Superior temporal gyrus (tissue), 1 donor: ENCODE results near the gene TMEM31.

Source experiments
- DNase-seq: peaks from one replicate; pipeline ENCODE4 v3.0.0-alpha.2; 2016; ENCODE audit errors: extremely low spot score

The TMEM31 gene, protein sequence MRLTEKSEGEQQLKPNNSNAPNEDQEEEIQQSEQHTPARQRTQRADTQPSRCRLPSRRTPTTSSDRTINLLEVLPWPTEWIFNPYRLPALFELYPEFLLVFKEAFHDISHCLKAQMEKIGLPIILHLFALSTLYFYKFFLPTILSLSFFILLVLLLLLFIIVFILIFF

DNA sequence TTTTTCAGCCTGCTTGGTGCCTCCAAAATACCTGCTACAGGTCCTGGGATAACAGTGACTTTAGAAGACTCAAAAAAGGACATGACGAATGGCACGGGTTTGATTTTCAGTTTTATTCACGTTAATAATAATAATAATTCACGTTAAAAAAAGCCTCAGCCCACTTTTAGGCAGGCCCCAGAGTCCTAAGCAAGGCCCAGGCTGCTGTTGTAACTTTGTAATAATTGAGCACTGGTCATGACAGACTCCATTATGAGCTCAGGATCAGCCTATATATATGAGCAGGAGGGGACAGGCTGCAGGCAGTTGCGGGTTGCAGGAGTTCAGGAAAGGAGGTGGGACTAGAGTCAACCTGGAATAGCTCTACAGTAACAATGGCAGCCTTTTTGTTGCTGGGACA, at the start of gene TMEM31:
TSS of gene TMEM31 (plus strand) at position 301 of the 400 bp plus-strand sequence. CDS start 1,350 bp downstream, outside the sequence.
- DNase-seq = no peak

DNA sequence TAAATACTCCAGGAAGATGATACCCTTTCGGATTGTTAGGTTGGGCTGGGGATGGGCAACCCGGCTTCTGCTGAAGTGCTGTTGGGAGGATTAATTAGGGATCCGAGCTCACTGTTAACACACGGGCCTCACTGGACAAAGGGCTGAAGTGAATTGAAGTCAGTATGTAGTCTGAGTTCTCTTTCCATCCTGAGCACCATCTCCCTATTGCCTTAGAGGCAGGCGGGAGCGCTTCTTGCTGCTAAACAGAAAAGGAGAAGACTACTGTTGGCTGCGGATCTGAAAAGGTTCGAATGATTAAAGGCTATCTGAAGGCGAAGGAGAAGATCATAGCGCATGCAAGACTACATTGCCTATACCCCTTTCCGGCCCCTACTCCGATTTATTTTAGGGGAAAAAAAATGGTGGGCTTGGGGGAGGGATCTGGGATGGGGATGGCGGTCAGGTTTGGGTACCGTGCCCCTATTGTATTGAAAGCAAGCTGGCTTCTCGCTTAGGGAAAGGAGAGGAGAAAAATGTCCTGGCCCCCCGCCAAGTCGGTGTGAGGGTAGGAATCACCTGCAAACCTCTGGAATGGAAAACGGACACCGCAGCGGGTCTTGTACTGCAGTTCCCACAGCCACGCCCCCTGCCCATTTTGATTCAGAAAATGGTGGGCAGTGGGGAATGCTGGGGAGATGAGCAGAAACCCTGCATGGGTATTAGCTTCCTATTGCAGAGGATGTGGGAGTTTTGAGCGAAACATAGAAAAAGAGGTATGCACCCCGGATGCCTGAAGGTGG, 46.5 kb upstream of the TMEM31 start:
- DNase-seq = no peak

DNA sequence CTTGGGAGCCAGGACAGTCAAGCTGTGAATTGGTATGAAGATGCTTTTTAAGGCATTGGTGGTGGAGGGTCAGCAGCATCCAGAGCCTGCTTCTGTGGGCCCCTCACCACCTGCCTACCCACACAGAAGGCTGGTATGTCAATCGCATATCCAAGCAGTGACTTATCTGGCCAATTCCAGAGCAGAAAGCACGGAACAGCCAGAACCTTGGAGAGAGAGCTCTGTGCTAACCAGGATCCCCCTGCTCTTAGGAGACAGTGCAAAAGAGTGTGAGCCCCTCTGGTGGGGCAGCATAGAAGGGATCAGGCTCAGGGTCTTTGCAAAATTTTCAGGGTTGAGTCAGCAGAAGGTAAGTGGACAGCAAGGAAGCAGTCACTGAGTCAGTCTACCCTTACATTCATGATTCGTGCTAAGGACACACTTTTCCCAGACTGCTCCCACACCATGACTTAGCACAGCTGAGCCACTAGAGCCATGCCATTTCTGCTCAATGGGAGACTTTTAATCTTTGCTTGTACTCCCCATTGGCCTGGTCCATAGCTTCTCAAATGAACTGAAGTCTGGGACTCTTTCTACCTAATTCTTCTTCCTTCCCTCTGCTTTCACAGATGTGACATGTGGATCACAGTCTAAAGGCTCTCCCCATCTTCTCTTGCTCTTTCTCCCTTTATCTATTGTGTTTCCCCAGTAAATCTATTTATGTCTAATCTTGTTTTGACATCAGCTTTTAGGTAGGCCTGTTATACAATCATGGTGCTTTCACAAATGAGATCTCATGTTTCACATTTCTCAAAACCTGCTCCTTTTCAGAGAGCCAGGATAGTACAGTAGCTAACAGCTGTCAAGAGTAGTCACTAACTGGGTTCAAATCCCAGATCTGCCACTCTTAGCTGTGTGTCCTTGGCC, 44.3 kb upstream of the TMEM31 start:
- DNase-seq = no peak

DNA sequence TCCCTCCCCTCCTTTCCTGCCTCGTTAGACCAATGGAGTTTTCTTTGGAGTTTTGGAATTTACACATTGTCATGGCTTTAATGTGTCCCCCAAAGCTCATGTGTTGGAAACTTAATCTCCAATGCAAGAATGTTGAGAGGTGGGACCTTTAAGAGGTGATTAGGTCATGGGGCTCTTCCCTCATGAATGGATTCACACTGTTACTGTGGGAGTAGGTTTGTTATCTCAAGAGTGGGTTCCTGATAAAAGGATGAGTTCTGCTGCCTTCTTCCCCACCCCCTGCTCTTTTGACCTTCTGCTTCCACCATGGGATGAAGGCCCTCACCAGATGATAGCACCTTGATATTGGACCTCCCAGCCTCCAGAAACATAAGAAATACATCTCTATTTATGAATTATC, 41.0 kb upstream of the TMEM31 start:
- DNase-seq = no peak

DNA sequence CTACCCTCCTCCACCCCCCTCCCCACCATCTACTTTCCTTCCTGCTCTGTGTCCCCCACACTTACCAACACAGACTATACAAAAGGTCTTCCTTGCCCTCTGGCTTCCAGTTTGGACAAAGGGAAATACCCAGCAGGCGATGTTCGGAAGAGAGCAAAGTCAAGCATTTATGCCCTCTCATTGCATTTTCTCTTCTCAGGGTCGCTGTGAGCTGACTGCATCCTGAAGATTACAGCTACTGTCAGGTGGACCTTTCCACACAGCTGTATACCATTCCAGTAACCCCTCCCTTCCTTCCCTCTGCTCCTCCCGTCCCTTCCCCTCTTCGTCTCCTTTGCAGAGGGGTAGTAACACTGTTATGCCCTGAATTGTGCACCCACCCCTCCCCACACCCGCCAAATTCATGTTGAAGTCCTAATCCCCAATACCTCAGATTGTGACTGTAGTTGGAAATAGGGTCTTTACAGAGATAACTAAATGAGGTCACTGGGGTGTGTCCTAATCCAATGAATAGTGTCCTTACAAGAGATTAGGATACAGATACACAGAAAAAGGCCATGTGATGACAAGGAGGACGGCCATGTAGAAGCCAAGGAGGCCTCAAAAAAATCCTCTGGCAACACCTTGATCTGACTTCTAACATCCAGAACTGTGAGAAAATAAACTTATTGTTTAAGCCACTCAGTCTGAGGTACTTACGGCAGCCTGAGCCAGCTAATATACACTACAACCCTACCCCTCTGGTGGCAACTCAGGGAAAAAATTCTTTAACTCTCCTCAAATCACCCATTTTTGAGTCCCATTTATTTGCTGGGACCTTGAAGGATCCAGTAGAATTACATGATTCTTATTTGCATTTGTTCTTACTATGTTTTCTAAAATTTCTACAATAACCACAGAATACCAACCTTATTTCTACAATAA, 35.9 kb upstream of the TMEM31 start:
- no peak for DNase-seq

DNA sequence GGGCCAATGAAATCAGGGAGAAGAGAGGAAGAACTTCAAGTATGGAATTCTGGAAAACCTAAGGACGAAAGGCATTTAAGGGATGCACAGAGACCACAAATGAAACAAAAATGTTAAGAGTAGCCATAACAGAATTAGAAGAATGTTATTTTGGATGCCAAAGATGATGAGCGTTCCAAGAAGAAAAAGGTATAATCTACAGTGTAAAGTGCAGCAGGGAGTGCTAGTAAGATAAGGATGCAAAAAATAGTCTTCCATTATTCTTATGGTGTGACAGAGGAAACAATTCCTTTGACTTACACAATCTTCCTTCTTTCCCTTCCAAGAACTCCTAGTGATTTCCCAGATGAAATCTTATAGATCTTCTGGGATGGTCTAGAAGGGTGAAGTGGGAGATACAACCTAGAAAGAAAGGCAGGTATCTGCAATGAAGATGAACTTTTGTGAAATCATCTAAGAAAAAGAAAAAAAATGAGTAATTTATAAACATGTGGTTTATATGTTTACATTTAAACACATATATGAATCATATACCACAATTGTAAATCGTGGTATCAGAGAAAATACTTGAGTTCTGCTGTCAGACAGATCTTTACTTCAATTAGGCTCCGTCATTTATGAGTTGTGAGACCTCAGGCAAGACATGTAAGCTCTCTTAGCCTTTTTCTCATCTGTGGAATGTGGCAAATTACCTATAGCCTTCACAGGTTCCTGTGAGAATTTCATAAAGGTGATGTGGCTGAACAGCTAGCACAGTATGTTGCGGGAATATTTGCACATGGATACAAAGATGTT, 32.3 kb upstream of the TMEM31 start:
- no peak for DNase-seq

DNA sequence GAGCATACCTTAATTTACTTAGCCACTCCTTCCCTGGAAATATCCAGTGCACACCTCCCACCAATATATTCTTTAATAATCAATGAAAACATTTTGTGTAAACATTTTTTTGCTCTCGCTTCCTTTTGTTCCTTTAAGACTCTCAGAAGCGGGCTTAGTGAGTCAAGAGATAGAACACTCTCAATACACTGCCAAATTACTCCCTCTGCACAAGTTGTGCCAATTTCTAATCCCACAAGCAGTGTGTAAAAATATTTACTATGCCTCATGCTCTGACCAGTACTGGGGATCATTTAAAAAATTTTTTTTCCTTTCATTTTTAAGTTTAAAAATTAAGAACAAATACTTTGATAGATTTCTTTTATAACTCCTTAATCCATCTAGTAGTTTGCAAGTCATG, 29.3 kb upstream of the TMEM31 start:
- DNase-seq = no peak

DNA sequence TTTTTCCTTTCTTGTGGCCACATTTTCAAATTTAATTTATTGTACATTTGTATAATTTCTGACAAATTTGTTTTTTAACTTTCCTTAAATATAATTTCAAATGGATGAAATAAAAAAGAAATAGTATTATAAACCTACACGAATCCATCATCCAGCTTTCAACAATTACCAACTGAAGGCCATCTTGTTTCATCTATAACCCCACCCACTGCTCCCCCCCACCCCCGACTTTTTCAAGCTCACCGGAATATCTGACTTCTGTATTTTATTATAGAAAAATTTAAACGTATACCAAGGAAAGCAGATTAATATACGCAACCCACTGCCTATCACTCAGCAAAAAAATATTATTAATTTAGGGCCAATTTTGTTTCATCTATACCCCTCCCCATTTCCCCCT, 25.3 kb upstream of the TMEM31 start:
- DNase-seq = no peak

DNA sequence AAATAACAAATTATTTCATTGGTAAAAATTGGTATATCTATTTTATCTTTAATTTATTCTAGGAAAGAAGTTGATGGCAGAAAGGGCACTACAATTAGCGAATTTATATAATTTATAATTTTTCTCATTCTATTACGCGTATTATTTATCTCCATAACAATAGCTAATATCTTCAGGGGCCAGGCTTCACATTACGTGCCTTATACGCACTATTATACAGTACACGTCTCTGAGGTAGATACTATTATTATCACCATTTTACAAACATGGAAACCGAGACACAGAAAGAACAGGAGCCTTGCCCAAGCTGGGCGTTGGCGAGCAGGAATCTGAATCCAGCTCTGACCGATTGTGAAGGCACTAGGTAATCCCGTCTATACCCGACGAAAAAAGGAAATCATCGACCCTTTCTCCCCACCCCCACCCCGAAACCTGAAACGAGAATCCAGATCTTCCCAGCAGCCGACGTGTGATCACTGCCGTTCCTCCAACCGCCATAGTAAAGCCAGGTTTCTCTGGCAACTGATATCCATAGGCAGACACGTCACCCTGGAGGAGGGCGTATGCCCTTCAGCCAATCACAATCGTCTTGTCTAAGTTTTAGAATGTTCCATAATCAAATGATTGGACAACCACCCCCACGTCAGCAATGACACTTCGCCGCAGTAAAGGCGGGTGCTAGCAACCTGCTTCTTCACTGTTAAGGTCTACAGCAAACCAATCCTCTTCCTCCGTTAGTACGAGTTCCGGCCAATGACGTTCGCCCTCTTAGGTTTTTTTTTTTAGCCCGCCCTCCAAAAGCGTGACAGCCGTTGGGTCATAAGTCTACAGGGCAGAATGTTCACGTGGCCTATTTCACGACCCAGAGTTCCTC, 24.3 kb upstream of the TMEM31 start, which contains the start of gene MORF4L2:
TSS of gene MORF4L2 (minus strand) at position 501 of the 874 bp plus-strand sequence. CDS start 9,672 bp downstream, outside the sequence.
- DNase-seq = peak; percentile 97

DNA sequence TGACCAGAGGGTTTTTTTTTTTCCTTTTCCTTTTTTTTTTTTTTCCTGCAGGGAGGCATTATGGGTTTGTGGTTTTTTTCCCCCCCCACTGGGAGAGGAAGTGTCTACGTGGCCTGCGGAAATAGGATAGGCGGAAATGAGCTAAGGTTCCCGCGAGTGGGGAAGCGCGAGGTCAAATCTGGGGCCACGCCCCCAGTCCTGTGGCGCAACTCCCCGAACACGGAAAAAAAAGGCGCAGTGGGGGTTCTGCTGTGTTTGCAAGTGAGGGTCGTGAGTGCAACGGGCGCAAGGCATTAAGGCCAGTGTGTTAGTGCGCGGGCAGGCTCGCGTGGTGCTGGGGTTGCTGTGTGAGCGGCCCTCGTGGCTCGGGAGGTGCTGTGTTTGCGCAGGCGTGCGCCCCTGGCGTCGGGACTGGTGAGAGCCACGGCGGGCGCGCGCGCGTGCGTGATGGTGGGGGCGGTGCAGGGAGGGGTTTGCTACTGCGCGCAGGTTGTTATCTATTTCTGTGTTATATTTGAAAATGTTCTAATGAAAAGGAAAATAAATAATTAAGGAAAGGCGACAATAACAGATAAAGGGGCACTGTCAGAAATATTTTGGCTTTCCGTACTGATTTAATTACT, 23.5 kb upstream of the TMEM31 start:
- DNase-seq = peak; percentile 78

DNA sequence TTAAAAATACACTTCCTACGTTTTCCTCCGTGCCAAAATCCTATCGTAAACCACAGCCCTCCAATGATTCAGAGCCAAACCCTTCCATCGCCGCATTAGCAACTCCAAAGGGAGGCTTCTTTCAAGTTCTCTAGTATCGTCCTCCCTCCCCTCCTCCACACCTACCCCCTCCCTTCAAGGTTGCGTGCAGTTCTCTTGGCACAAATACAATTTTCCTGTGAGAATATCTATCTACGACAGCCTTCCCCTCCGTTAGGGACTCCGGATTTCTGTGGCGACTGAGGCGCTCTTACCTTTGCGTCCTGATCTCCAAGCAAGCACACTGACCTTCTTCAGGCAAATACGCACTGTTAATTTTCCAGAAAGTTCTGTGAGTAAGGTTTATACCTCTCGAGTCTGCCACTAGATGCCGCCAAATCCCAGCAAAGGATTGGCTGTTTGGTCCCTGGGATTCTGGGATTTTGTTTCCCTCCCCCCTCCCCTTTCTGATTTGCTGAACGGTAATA, 23.0 kb upstream of the TMEM31 start:
- peak; percentile 94 for DNase-seq

DNA sequence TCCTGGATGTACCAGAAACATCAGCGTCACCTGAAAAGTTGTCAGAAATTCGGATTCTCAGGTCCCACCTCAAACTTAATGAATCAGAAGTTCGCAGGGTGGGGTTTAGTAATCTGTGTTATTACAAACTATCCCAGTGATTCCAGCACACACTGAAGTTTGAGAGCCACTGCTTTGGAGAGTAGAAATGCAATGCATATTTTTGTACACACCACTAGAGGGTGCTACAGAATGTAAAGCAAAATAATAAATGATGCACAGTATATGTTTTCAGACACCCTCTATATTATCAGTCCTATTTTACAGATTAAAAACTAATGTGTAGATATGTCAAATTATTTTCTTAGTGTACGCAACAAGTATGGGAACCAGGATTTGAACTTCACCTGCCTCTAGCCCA, 21.8 kb upstream of the TMEM31 start:
- DNase-seq = peak; percentile 88

DNA sequence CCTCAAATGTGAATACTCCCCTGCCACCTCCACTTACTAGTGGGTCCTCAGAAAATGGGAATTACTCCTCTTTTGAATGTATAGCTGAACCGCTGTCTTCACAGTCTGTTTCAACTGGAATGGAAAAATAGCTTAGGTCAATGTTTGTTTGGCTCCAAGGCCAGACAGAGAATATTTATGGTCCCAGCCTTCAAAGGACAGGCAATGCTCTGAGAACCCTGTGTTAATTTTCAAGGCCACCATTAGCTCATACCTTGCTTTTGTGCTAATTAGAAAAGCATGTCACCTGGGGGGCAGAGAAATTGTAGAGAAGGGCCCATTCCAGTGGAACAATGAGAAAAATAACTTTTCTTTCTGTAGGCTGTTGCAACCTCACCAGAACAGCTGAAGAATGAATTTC, 19.6 kb upstream of the TMEM31 start:
- DNase-seq = no peak

DNA sequence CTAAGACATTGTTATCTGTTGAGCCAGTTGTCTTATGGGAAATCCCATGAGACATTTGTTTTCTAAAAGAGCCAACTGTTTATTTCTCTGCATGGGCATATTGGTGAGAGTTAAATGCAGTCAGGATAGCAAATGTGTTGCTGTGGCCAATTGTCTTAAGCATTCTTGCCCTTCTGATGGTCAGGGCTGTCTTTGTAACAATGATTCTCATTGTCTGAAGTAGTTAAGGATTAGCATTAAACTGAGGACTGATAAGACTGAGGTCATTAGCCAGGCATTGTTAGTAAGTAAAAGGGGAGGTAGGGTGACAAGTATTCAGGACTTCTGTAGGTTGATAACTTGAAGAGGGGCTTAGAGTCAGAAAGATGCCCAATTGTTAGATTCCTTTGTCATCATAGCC, 13.0 kb upstream of the TMEM31 start:
- no peak for DNase-seq

DNA sequence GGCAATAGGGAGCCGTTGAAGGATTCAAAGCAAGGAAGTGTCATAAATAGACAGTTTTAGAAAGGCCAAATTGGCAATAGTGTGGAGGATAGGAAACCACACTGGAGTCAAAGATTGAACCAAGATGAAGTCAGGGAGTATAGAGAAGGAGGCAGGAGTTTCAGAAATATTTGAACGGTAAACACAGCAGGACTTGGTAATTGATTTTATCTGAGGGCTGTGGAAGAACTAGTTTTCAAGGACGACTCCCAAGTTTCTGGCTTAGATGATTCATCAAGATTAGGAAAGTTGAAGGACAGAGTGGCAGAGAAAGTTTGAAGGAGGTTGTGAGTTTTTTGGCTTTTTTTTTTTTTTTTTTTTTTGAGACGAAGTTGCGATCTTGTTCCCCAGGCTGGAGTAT, 11.5 kb upstream of the TMEM31 start:
- DNase-seq = no peak

DNA sequence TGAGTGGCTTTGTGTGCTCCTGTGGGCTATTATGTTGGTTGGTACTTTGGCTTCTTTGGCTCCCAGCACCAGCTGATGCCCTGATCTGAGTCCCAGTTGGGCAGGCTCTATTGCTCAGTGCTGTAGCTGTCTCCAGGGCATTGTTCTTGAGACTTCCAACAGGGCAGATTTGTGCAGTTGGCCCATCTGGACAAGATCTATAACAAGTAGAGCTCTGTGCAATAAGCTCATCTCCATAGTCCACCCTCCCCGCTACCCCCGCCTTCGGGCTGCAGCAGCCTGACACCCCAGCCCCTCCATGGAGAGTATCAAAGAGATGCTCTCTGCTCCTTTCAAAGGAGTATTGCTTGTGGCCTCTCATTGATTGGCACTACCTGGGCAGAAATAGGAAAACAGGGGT, 5.8 kb upstream of the TMEM31 start:
- peak; percentile 75 for DNase-seq

DNA sequence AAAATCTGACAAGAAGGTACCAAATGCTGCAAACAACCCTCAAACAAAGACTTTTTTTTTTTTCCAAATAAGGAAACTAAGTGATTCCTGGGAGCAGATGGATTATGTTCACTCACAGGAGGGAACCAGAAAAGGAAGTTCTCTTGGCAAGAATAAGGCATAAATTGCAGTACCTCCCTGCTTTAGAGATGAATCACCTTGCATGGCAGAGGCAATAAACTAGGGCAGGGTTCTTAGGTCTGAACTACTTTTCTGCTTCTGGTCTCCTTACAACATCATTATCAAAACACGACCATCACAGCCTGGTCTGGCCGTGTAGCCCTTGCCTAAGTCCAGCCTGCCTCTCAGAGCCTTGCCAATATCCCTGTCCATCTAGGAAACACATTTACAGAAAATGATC, 6.3 kb downstream of the TMEM31 start:
- DNase-seq = no peak

DNA sequence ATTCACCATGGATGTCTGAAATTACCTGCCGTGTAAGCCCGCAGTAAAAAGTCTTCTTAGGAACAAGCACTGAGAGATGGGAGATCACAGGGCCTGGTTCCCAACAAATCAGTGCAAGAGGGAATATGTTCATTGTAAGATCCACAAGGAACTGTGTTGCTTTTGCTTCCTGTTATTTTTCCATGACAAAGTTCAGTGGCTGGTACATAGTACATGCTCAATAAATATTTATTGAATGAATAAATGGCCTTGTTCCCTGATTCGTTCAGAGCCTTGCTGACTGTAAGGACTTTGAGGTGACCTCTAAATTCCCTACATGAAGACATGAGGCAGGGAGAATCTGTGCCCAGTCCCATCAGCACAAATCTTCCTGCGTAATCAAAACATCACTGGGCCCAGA, 7.4 kb downstream of the TMEM31 start:
- DNase-seq = no peak

DNA sequence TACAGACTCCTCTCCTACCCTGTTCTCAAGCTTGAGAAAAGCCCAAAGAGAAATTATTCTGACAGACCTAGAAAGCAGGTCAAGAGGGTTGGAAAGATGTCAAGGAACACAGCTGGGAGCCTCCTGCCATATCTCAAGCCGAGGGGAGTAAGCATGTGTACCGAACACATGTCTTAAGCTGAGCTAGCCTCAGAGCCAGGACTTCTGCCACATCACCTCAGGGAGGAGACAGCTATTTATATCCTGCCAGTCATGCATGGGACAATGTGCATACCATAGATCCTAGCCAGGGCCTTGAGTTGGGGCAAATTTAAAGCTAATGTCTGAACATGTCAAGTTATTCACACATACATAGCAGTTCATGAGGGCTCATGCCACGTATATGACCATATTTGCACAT, 11.8 kb downstream of the TMEM31 start:
- no peak for DNase-seq
